ENCODE results near the gene C1QTNF6. TPM values are rescaled to one million over a fixed set of nuclear protein-coding genes. Genes with fewer than 3 reads are reported as not detected.
A peak's percentile ranks its signal among the peaks of the same experiment; 100 is the strongest.
"Not testable (repeated sequence)": the region's sequence is repeated elsewhere in the genome, so short reads cannot be mapped to it uniquely, and the experiment has no call there.

C1QTNF6 gene
- total RNA-seq (3.6 TPM), polyA plus RNA-seq (23.2 TPM)
- long read RNA-seq, donor 1: 0 reads
- long read RNA-seq, donor 2, partial matches to known transcripts: 0 of 1 reads
- long read RNA-seq, donor 2, other reads (novel, unspliced or antisense): 0 of 1 reads
- long read RNA-seq, donor 3: 0 reads
- long read RNA-seq, donor 4, partial matches to known transcripts: 0 of 1 reads
- long read RNA-seq, donor 4, other reads (novel, unspliced or antisense): 0 of 1 reads
- long read RNA-seq, donor 5, partial matches to known transcripts: 0 of 3 reads
- long read RNA-seq, donor 5, other reads (novel, unspliced or antisense): 0 of 3 reads
- long read RNA-seq, donor 6, partial matches to known transcripts: 0 of 2 reads
- long read RNA-seq, donor 6, other reads (novel, unspliced or antisense): 0 of 2 reads
- long read RNA-seq, donor 7, partial matches to known transcripts: 0 of 1 reads
- long read RNA-seq, donor 7, other reads (novel, unspliced or antisense): 0 of 1 reads
- long read RNA-seq, donor 8, partial matches to known transcripts: 0 of 2 reads
- long read RNA-seq, donor 8, other reads (novel, unspliced or antisense): 0 of 2 reads
- long read RNA-seq, donor 9: 0 reads
- long read RNA-seq, donor 10: 0 reads

GRCh38 chr22:37187891-37188761 lies at the start of gene C1QTNF6:
C1QTNF6 (minus strand) TSS chr22:37188247; CDS start chr22:37188213, 34 bp downstream.
- Histone ChIP-seq H3K27me3 (ENCODE audit: control insufficient read depth in 2 of 2, insufficient read depth in 1 of 2, low read length in 1 of 2) (no peaks in the 10 kb centered on the region), H3K4me1 (ENCODE audit: control insufficient read depth in 2 of 2, insufficient read depth in 2 of 2, low read length in 2 of 2) (peaks cover 12 to 41% of the 10 kb centered on the region in 2 donors), H3K36me3 (ENCODE audit: control insufficient read depth in 2 of 2, insufficient read depth in 2 of 2, low read length in 1 of 2) (peaks cover 0 to 3% of the 10 kb centered on the region in 2 donors), H3K9me3 (ENCODE audit: control insufficient read depth in 2 of 2, insufficient read depth in 1 of 2, low read length in 1 of 2) (peaks cover 0 to 4% of the 10 kb centered on the region in 2 donors), H3K27ac (ENCODE audit: low read depth in 1 of 2, low read length in 1 of 2) (peak within 1 kb of the TSS; percentile 40 to 67), H3K4me3 (ENCODE audit: low read length in 2 of 2) (no peak within 1 kb of the TSS)
- whole genome bisulfite sequencing: 85% methylated on average over 17 of the region's 17 CpGs
- DNase-seq (ENCODE audit: low read depth in 6 of 9, low spot score in 9 of 9): no peak

DNA sequence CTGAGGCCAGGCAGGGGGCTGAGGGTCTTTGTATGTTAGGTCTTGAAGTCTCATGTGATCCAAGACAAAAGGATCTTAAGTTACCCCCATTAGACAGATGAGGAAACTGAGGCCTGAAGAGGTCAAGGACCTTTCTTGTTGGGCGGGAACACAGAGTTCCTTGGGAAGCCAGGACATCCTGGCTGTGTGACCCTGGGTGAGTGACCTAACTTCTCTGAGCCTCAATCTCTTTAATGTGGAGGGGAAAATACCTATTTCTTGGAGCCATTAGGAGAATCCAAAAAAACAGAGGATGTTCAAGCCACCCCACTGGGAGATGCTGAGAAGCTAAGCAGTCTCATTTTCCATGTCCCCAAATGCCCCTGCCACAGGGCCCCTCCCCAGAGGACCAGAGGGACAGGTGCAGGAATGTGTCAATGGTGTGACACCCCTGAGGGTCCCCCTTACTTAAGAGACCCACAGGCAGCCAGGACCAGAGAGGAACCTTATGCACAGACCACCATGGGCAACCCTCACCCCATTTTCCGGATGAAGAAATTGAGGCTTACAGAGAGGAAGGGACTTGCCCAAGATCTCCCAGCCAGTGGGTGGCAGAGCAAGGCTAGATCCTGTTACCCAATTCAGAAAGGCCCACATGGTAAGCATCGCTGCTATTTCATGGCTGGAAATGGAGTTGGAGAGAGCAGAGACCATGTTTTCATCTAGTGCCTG lies 48.0 kb upstream of the C1QTNF6 start:
- Histone ChIP-seq H3K4me1 (ENCODE audit: control insufficient read depth in 2 of 2, insufficient read depth in 2 of 2, low read length in 2 of 2) (peaks cover 54 to 97% of the 10 kb centered on the region in 2 donors), H3K27ac (ENCODE audit: low read depth in 1 of 2, low read length in 1 of 2) (peak overlapping the region; percentile 72)

DNA sequence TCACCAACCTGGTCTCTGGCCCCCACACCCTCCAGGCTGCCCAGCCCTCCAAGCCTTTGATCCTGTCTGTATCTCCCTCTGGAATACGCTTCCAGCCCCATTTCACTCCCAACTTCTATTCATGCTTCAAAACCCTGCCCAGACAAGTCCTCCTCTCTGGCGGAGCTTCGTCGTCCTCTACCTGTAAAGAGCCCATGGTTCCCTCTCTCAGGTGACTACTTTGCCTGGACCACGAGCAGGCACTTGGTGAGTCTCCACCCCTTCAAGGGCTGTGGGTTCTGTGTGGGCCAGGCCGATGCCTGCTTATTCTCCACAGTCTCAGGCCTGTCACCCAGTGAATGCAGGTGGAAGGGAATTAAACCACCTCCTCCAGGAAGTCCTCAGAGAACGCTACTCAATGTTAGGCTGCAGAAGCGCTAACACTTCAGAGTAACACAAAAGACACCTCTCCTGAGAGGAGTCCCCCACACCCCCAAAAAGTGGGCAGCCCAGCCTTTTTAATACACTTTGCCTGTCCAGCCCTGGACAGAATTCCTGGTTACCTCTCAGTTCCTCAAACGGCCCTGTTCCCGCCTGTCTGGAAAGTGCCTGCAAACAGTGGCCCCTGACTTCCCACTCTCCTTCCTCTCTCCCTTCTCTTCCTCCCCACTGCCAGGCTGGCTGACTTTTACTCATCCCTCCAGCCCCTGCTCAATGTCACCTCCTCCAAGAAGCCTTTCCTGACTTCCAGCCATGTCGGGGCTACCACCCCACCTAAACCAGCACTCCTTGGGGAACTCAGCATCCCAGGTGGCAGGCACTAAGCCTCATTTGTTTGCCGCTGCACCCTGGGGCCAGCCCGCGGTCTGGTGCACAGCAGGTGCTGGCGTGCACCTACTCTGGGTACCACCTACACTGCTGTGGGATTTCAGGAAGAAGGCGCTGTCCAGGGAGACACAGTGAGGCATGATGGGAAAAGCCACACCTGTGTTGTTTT lies 47.0 kb upstream of the C1QTNF6 start:
- H3K36me3 ChIP-seq (ENCODE audit: control insufficient read depth in 2 of 2, insufficient read depth in 2 of 2, low read length in 1 of 2): peaks cover 86 to 95% of the 10 kb centered on the region in 2 donors
- DNase-seq (ENCODE audit: low read depth in 6 of 9, low spot score in 9 of 9): no peak
- H3K4me3 ChIP-seq (ENCODE audit: low read length in 2 of 2): no peak overlapping the region
- no peaks in the 10 kb centered on the region for H3K9me3 ChIP-seq (ENCODE audit: control insufficient read depth in 2 of 2, insufficient read depth in 1 of 2, low read length in 1 of 2)
- WGBS: 87% methylated on average over 16 of the region's 16 CpGs
- no peaks in the 10 kb centered on the region for H3K27me3 ChIP-seq (ENCODE audit: control insufficient read depth in 2 of 2, insufficient read depth in 1 of 2, low read length in 1 of 2)
- peak overlapping the region; percentile 72 to 74 for H3K27ac ChIP-seq (ENCODE audit: low read depth in 1 of 2, low read length in 1 of 2)
- peaks cover 57 to 97% of the 10 kb centered on the region in 2 donors for H3K4me1 ChIP-seq (ENCODE audit: control insufficient read depth in 2 of 2, insufficient read depth in 2 of 2, low read length in 2 of 2)

More for the DNA sequence above, 48.0 kb upstream of the C1QTNF6 start:
- WGBS: 93% methylated on average over 3 of the region's 3 CpGs
- Histone ChIP-seq H3K9me3 (ENCODE audit: control insufficient read depth in 2 of 2, insufficient read depth in 1 of 2, low read length in 1 of 2) (no peaks in the 10 kb centered on the region), H3K4me3 (ENCODE audit: low read length in 2 of 2) (no peak overlapping the region), H3K27me3 (ENCODE audit: control insufficient read depth in 2 of 2, insufficient read depth in 1 of 2, low read length in 1 of 2) (no peaks in the 10 kb centered on the region), H3K36me3 (ENCODE audit: control insufficient read depth in 2 of 2, insufficient read depth in 2 of 2, low read length in 1 of 2) (peaks cover 88 to 95% of the 10 kb centered on the region in 2 donors)
- no peak for DNase-seq (ENCODE audit: low read depth in 6 of 9, low spot score in 9 of 9)

DNA sequence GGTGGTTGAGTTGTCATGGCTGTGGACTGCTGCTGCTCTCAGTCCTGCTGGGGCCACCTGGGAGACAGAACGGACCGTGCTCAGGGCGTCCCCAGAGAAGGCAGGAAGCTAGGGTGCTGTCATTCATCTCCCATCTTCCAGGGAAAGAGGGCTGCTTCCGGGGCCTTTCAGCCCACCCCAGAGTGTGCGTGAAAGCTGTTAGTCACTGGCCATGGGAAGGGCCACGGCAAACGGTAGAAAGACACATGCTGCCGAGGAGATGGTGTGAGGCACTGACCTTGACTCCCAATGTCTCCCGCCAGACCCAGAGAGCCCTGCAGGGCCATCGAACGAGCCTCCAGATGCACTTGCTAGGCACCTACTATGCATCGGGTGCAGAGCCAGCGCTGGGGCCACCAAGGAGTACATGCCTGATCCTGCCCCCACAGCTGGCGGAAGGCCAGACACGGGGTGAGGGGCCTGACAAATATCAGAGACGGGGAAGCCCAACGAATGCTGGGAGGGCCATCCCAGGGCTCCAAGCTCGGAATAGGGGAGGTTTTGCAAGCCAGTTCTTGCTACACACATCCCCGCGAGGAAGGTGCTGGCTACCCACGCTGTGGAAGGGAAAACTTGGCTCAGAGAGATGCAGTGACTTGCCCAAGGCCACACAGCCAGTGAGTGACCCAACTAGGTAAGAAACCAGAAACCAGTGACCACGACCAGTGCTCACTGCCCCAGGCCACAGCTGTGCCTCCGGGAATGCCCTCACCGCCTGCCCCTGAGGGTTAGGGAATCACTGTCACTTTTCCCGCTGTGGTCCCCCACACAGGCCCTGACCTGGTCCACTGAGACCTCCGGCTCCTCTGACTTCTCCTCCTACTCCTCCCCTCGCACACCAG lies 45.9 kb upstream of the C1QTNF6 start:
- H3K27me3 ChIP-seq (ENCODE audit: control insufficient read depth in 2 of 2, insufficient read depth in 1 of 2, low read length in 1 of 2): no peaks in the 10 kb centered on the region
- H3K9me3 ChIP-seq (ENCODE audit: control insufficient read depth in 2 of 2, insufficient read depth in 1 of 2, low read length in 1 of 2): no peaks in the 10 kb centered on the region
- H3K36me3 ChIP-seq (ENCODE audit: control insufficient read depth in 2 of 2, insufficient read depth in 2 of 2, low read length in 1 of 2): peaks cover 77 to 93% of the 10 kb centered on the region in 2 donors
- WGBS: 90% methylated on average over 27 of the region's 27 CpGs
- no peak for DNase-seq (ENCODE audit: low read depth in 6 of 9, low spot score in 9 of 9)
- H3K4me3 ChIP-seq (ENCODE audit: low read length in 2 of 2): no peak overlapping the region
- H3K27ac ChIP-seq (ENCODE audit: low read depth in 1 of 2, low read length in 1 of 2): peak overlapping the region; percentile 71 to 72
- H3K4me1 ChIP-seq (ENCODE audit: control insufficient read depth in 2 of 2, insufficient read depth in 2 of 2, low read length in 2 of 2): peaks cover 58 to 97% of the 10 kb centered on the region in 2 donors

- Histone ChIP-seq H3K4me1 (ENCODE audit: control insufficient read depth in 2 of 2, insufficient read depth in 2 of 2, low read length in 2 of 2) (peaks cover 65 to 97% of the 10 kb centered on the region in 2 donors), H3K27ac (ENCODE audit: low read depth in 1 of 2, low read length in 1 of 2) (peak overlapping the region; percentile 46 to 72), H3K36me3 (ENCODE audit: control insufficient read depth in 2 of 2, insufficient read depth in 2 of 2, low read length in 1 of 2) (peaks cover 76 to 93% of the 10 kb centered on the region in 2 donors)
- not testable (repeated sequence) for DNase-seq (ENCODE audit: low read depth in 6 of 9, low spot score in 9 of 9); H3K9me3 ChIP-seq (ENCODE audit: control insufficient read depth in 2 of 2, insufficient read depth in 1 of 2, low read length in 1 of 2); H3K4me3 ChIP-seq (ENCODE audit: low read length in 2 of 2); H3K27me3 ChIP-seq (ENCODE audit: control insufficient read depth in 2 of 2, insufficient read depth in 1 of 2, low read length in 1 of 2)
- WGBS: 97% methylated on average over 12 of the region's 12 CpGs
Observed at GRCh38 chr22:37233371-37233750, 45.3 kb upstream of the C1QTNF6 start.

GRCh38 chr22:37232140-37232998 lies 44.3 kb upstream of the C1QTNF6 start:
- H3K4me1 ChIP-seq (ENCODE audit: control insufficient read depth in 2 of 2, insufficient read depth in 2 of 2, low read length in 2 of 2): peaks cover 74 to 97% of the 10 kb centered on the region in 2 donors

More at GRCh38 chr22:37232140-37232998, 44.3 kb upstream of the C1QTNF6 start:
- WGBS: 78% methylated on average over 15 of the region's 15 CpGs
- DNase-seq (ENCODE audit: low read depth in 6 of 9, low spot score in 9 of 9): peak in 2 of 9 donors; percentile 38 to 74
- peak overlapping the region in 1 of 2 donors; percentile 46 for H3K4me3 ChIP-seq (ENCODE audit: low read length in 2 of 2)
- H3K27ac ChIP-seq (ENCODE audit: low read depth in 1 of 2, low read length in 1 of 2): peak overlapping the region; percentile 94 to 97
- peaks cover 0 to 9% of the 10 kb centered on the region in 2 donors for H3K9me3 ChIP-seq (ENCODE audit: control insufficient read depth in 2 of 2, insufficient read depth in 1 of 2, low read length in 1 of 2)
- peaks cover 78 to 93% of the 10 kb centered on the region in 2 donors for H3K36me3 ChIP-seq (ENCODE audit: control insufficient read depth in 2 of 2, insufficient read depth in 2 of 2, low read length in 1 of 2)
- H3K27me3 ChIP-seq (ENCODE audit: control insufficient read depth in 2 of 2, insufficient read depth in 1 of 2, low read length in 1 of 2): no peaks in the 10 kb centered on the region

Data from thymus (tissue), 14 donors.